OCI-LY7 (cell line): ENCODE results near the gene FNDC5. TPM values are rescaled to one million over a fixed set of nuclear protein-coding genes. Genes with fewer than 3 reads are reported as not detected.

Experiments
- BruUV-seq: library from RNA; stranded (reverse); fragments of 400-500 nt; replicated peaks from 2 replicates; lab custom pipeline; 2021; lab: Mats Ljungman, UMichigan
- CTCF ChIA-PET: fragments of 300-600 bp; sonication (Branson Sonifier 250); formaldehyde crosslinking; loops from one replicate; lab custom pipeline; 2022; ENCODE audit warnings: antibody characterized with exemption; ENCODE audit not compliant: unreplicated experiment; lab: Charles Lee
- POLR2A ChIA-PET: fragments of 300-600 bp; sonication (Branson Sonifier 250); formaldehyde crosslinking; loops from one replicate; lab custom pipeline; 2022; ENCODE audit warnings: antibody characterized with exemption; lab: Charles Lee
- DNase-seq: peaks from one replicate; pipeline ENCODE4 v3.0.0-alpha.2; 2015; ENCODE audit warnings: low spot score
- H2AFZ ChIP-seq: fragments of 200-600 bp; sonication (generic), shearing (Covaris generic); 2 replicates; pipeline ENCODE4 v1.6.1; 2014; ENCODE audit warnings: mild to moderate bottlenecking, antibody characterized with exemption, low read length, moderate library complexity
- H3K27ac ChIP-seq: fragments of 200-600 bp; sonication (generic); 2 replicates; pipeline ENCODE4 v1.5.1; 2014; ENCODE audit warnings: mixed run types, low read depth, mild to moderate bottlenecking, moderate library complexity, low read length, inconsistent platforms; ENCODE audit not compliant: poor library complexity, severe bottlenecking
- H3K36me3 ChIP-seq: fragments of 200-600 bp; sonication (generic); 2 replicates; pipeline ENCODE4 v1.6.1; 2014; ENCODE audit warnings: mild to moderate bottlenecking, antibody characterized with exemption, low read length, moderate library complexity, mixed read lengths; ENCODE audit not compliant: insufficient read depth
- H3K4me1 ChIP-seq: fragments of 200-600 bp; sonication (generic); 2 replicates; pipeline ENCODE4 v1.5.1; 2014; ENCODE audit warnings: mild to moderate bottlenecking, low read length; ENCODE audit not compliant: insufficient read depth, poor library complexity, severe bottlenecking
- H3K4me2 ChIP-seq: fragments of 200-600 bp; sonication (generic); 2 replicates; pipeline ENCODE4 v1.6.1; 2014; ENCODE audit warnings: mild to moderate bottlenecking, low read length
- H3K4me3 ChIP-seq: fragments of 200-600 bp; sonication (generic); 2 replicates; pipeline ENCODE4 v1.5.1; 2014; ENCODE audit warnings: mild to moderate bottlenecking, low read depth, low read length; ENCODE audit not compliant: poor library complexity, severe bottlenecking
- H3K79me2 ChIP-seq: fragments of 200-600 bp; sonication (generic); 2 replicates; pipeline ENCODE4 v1.6.1; 2016; ENCODE audit warnings: low read depth, mild to moderate bottlenecking, low read length, moderate library complexity, mixed read lengths; ENCODE audit not compliant: insufficient read depth
- H3K9me2 ChIP-seq: fragments of 200-600 bp; sonication (generic); 2 replicates; pipeline ENCODE4 v1.6.1; 2016; ENCODE audit warnings: mild to moderate bottlenecking, low read length, mixed read lengths; ENCODE audit not compliant: insufficient read depth
- H3K9me3 ChIP-seq: fragments of 200-600 bp; sonication (generic); 2 replicates; pipeline ENCODE4 v1.6.1; 2014; ENCODE audit warnings: mild to moderate bottlenecking, mixed run types, low read length, mixed read lengths
- H4K20me1 ChIP-seq: fragments of 200-600 bp; sonication (generic); 2 replicates; pipeline ENCODE4 v1.6.1; 2014; ENCODE audit warnings: mild to moderate bottlenecking, antibody characterized with exemption, low read length, moderate library complexity, mixed read lengths; ENCODE audit not compliant: insufficient read depth
- EZH2phosphoT487 ChIP-seq: fragments of 200-600 bp; sonication (generic); IDR thresholded peaks from 2 replicates; pipeline ENCODE4 v1.6.1; 2018; ENCODE audit warnings: low read depth, borderline replicate concordance, mild to moderate bottlenecking, mixed run types, antibody characterized with exemption, low read length, moderate library complexity, mixed read lengths
- intact Hi-C: fragments of 100-400 bp; cut with micrococcal nuclease; formaldehyde crosslinking; loops from one replicate; pipeline ENCODE4 v1.10.0; 2022; ENCODE audit not compliant: unreplicated experiment
- total RNA-seq, 2 experiments: library from RNA; depleted of rRNA in 1 of 2; stranded (reverse); fragments of >200 nt in 1 of 2; shearing (Covaris generic) in 1 of 2; gene quantifications; 2 replicates each; pipeline ENCODE4 v1.2.3, GENCODE V29; 2014 to 2022
- TF ChIP-seq, protein P1 (sequence below): fragments of 200-600 bp; sonication (generic); conservative IDR thresholded peaks from 2 replicates; pipeline ENCODE4 v1.5.1; 2014; ENCODE audit warnings: mild to moderate bottlenecking, antibody characterized with exemption, low read length, moderate library complexity, mixed read lengths

Gene FNDC5
- total RNA-seq, 2 experiments from 2014 or later, result not detected

DNA sequence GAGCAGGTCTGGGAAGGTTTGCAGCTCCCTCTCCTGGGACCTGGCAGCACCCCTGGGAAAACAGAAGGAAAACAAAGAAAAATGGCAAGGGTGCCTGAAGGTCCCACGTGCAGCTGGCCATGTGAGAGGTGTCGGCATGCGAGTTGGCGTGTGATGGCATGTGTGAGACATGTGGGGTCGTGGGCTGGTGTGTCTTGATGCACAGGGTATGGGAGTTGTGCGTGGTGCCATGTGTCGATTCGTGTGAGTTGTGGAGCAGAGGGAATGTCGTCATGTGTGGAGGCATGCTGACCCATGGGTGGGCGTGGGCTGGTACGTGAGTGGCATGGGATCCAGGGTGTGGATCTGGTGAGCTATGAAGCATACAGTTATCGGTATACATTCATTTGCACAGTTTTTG is 16.9 kb upstream of the FNDC5 start:
- H3K4me1 ChIP-seq, result peaks cover 2% of the 10 kb centered on the region
- no peaks in the 10 kb centered on the region for H3K79me2 ChIP-seq
- H3K9me3 ChIP-seq, result no peaks in the 10 kb centered on the region
- H3K4me3 ChIP-seq, result no peak overlapping the region
- no peak overlapping the region for H3K27ac ChIP-seq
- TF ChIP-seq, protein P1, sequence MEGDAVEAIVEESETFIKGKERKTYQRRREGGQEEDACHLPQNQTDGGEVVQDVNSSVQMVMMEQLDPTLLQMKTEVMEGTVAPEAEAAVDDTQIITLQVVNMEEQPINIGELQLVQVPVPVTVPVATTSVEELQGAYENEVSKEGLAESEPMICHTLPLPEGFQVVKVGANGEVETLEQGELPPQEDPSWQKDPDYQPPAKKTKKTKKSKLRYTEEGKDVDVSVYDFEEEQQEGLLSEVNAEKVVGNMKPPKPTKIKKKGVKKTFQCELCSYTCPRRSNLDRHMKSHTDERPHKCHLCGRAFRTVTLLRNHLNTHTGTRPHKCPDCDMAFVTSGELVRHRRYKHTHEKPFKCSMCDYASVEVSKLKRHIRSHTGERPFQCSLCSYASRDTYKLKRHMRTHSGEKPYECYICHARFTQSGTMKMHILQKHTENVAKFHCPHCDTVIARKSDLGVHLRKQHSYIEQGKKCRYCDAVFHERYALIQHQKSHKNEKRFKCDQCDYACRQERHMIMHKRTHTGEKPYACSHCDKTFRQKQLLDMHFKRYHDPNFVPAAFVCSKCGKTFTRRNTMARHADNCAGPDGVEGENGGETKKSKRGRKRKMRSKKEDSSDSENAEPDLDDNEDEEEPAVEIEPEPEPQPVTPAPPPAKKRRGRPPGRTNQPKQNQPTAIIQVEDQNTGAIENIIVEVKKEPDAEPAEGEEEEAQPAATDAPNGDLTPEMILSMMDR, result no peak
- TF ChIP-seq EZH2phosphoT487, result no peak
- H2AFZ ChIP-seq, result no peak overlapping the region
- POLR2A ChIA-PET, result no interaction called here
- H3K36me3 ChIP-seq, result no peaks in the 10 kb centered on the region
- CTCF ChIA-PET, result no interaction called here
- no peak overlapping the region for H3K4me2 ChIP-seq
- no peak for DNase-seq
- no TSS peak for BruUV-seq
- intact Hi-C loops, result no loop called here
- H4K20me1 ChIP-seq, result no peaks in the 10 kb centered on the region
- H3K9me2 ChIP-seq, result no peaks in the 10 kb centered on the region

DNA sequence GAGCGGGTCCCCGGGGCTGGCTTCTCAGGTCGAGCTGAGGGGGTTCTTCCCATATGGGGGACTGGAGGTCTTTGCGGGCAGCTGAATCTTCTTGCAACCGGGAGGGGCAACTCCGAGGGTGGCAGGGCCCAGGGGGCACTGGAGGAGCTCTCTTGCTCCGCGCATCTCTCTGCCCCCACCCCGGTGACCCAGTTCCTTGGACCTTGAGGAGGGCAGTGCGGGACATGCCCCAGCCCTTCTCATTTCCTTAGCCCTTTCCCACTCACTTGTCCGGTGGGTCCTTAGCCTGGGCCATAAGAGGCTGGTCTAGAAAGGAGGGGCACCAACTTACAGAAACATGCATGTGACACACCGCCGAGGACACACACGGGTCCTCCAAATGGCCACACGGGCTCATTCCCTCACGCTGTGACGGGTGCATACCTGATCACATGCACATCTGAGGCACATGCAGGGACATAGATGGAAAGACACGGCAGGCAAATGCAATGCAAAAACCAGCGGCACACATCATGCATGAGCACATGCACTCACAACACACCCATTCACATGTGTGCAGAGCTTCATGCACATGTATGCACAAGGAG is 16.2 kb upstream of the FNDC5 start:
- H3K27ac ChIP-seq, result no peak overlapping the region
- TF ChIP-seq, protein P1, result 0 out of 2 replicates have a peak, but pooled peaks have one; percentile 16
- no peak for TF ChIP-seq EZH2phosphoT487
- H3K36me3 ChIP-seq, result no peaks in the 10 kb centered on the region
- no peaks in the 10 kb centered on the region for H3K79me2 ChIP-seq
- H3K9me3 ChIP-seq, result no peaks in the 10 kb centered on the region
- no peaks in the 10 kb centered on the region for H3K9me2 ChIP-seq
- ChIA-PET POLR2A (interaction anchor here (0.5 kb wide), 1 partner anchor 112 kb away, joined by 3 read pairs; no protein-coding TSS in a partner anchor), CTCF (no interaction called here)
- H3K4me1 ChIP-seq, result no peaks in the 10 kb centered on the region
- no peak overlapping the region for H2AFZ ChIP-seq
- H4K20me1 ChIP-seq, result no peaks in the 10 kb centered on the region
- DNase-seq, result no peak
- BruUV-seq, result no TSS peak
- intact Hi-C loops, result no loop called here
- no peak overlapping the region for H3K4me2 ChIP-seq
- H3K4me3 ChIP-seq, result no peak overlapping the region

DNA sequence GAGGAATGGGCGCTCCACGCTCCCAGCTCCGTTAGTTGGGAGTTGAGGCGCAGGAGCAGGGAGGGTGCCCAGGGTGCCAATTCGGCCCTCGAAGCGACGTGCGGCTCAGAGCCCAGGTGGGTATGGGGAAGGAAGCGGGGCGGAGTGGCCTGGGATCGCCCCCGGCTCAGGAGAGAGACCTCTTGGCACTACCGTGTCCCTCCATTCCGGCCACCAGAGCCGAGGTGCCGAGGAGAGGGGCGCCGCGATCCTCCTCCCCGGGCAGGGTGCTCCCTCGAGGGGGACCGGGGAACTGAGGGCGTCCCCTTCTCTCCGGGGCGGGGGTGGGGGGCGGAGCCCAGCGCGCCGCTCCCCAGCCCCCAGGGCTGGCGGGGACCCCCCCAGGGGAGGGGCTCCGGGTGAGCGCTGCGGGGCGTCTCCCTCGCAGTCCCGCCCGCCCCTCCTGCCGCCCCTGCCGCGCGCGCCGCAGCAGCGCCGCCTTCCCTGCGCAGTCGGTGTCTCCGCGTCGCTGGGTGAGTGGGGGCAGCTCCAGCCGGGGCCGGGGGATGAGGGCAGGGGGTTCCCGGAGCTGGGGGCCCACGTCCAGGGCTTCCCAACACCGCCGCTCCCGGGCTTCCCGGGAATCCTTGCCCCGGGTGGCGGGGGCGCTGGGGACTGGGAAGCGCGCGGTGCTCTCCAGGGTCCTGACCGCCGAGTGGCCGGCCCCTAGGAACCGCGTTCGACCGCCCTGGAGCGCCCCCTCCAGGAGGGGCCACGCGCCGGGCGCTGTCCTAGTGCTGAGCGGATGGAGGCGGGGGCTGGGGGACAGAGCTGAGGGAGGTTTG is 15.5 kb upstream of the FNDC5 start, which contains the start of gene HPCA:
Gene HPCA, plus strand, starts transcription at position 488 of the 824 bp plus-strand sequence. CDS start 2,408 bp downstream, outside the sequence.
- Histone ChIP-seq H3K4me3 (no peak within 1 kb of the TSS), H3K79me2 (no peaks in the 10 kb centered on the region), H3K4me2 (no peak within 1 kb of the TSS), H3K36me3 (no peaks in the 10 kb centered on the region), H3K27ac (no peak within 1 kb of the TSS), H3K9me2 (no peaks in the 10 kb centered on the region), H3K4me1 (no peaks in the 10 kb centered on the region), H4K20me1 (no peaks in the 10 kb centered on the region), H3K9me3 (no peaks in the 10 kb centered on the region), H2AFZ (no peak within 1 kb of the TSS)
- CTCF ChIA-PET, result no interaction called here
- TF ChIP-seq, protein P1, result peak; percentile 44; the same call in 1 of the 2 replicates
- no peak for TF ChIP-seq EZH2phosphoT487
- BruUV-seq, result no TSS peak
- intact Hi-C loops, result no loop called here
- no peak for DNase-seq
- POLR2A ChIA-PET, result interaction anchor here (0.5 kb wide), 1 partner anchor 113 kb away, joined by 3 read pairs; no protein-coding TSS in a partner anchor
